ENCODE results near the gene AK4.

AK4 gene

GRCh38 chr1:65255035-65255655 is 107.1 kb downstream of the AK4 start:
- DNase-seq = no peak

GRCh38 chr1:65255656-65256050 is 107.7 kb downstream of the AK4 start:
- no peak for DNase-seq

- DNase-seq = no peak
Measured at GRCh38 chr1:65256860-65257708, 109.1 kb downstream of the AK4 start.

- DNase-seq = no peak
Measured at GRCh38 chr1:65258106-65258505, 110.1 kb downstream of the AK4 start.

GRCh38 chr1:65259816-65260215 is 111.8 kb downstream of the AK4 start:
- DNase-seq = no peak

GRCh38 chr1:65260851-65261473 is 113.0 kb downstream of the AK4 start:
- DNase-seq = no peak

GRCh38 chr1:65263286-65263685 is 115.3 kb downstream of the AK4 start:
- DNase-seq = no peak

GRCh38 chr1:65264197-65264929 is 116.4 kb downstream of the AK4 start:
- no peak for DNase-seq

- DNase-seq = no peak
Measured at GRCh38 chr1:65265296-65265650, 117.3 kb downstream of the AK4 start.

GRCh38 chr1:65265651-65266351 is 117.8 kb downstream of the AK4 start:
- no peak for DNase-seq

GRCh38 chr1:65266476-65266875 is 118.5 kb downstream of the AK4 start:
- DNase-seq = no peak

GRCh38 chr1:65267271-65267670 is 119.3 kb downstream of the AK4 start:
- no peak for DNase-seq

GRCh38 chr1:65267683-65268082 is 119.7 kb downstream of the AK4 start:
- no peak for DNase-seq

- no peak for DNase-seq
Measured at GRCh38 chr1:65269612-65270011, 121.6 kb downstream of the AK4 start.

GRCh38 chr1:65276197-65276939 is 128.4 kb downstream of the AK4 start:
- DNase-seq = no peak

- DNase-seq = no peak
Measured at GRCh38 chr1:65277605-65278347, 129.8 kb downstream of the AK4 start.

- DNase-seq = no peak
Measured at GRCh38 chr1:65278376-65279069, 130.5 kb downstream of the AK4 start.

GRCh38 chr1:65279070-65279779 is 131.2 kb downstream of the AK4 start:
- no peak for DNase-seq
